ENCODE measurements around the gene EFCAB8.

EFCAB8 gene

DNA sequence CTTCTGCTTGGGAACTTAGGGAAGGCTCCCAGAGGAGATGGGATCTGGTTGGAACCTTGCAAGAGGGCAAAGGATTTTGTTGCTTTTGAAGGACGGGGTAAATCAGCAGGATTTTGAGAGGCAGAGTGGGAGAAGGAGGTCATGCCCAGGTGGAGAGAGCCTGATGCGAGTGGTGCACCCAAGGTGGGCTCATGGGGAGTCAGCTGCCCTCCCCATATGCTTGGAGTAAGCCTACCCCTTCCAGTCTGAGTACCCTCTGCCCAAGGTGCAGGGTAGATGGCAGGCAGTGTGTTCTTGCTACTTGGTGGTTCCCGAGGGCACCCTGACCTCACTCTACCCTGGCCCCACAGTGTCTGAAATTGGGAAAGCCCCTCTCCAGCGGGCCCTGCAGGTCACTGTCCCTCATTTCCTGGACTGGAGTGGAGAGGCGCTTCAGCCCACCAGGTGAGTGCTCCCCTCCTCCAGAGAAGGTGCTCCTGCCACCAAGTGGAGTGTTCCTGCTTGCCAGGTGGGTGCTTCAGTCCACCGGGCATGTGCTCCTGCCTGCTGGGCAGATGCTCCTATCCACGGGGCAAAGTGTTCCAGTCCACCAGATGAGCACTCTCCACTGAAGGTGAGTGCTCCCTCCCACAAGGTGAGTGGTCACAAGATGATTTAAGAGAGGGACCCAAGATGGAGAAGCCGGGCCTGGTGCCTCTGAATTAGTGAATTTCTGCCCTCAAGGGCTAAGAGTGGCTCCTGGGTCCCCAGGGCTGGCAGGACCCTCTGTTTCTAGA lies 152.1 kb downstream of the EFCAB8 start:
- TF ChIP-seq Cebpa-rat (IDR thresholded peaks at IDR 0.05) = no peak
- H4K20me1 ChIP-seq = no peaks in the 10 kb centered on the region
- no peak overlapping the region for H3K27ac ChIP-seq
- no peaks in the 10 kb centered on the region for H3K9me3 ChIP-seq (replicated peaks in 1 of 11)
- H3K36me3 ChIP-seq = no peaks in the 10 kb centered on the region
- no peaks in the 10 kb centered on the region for H3K27me3 ChIP-seq
- no peak overlapping the region for H3K9ac ChIP-seq
- H3K4me1 ChIP-seq = peaks cover 10 to 41% (median 30%) of the 10 kb centered on the region in 10 experiments
- no peak overlapping the region; a peak in 1 of 22 replicates for H3K4me2 ChIP-seq
- no peak overlapping the region for H3K4me3 ChIP-seq
